ENCODE data around the gene AMH.

Gene AMH

GRCh38 chr19:2221250-2221831 is 27.8 kb upstream of the AMH start:
- no peak for DNase-seq (ENCODE audit: low read depth)

GRCh38 chr19:2221918-2222317 is 27.2 kb upstream of the AMH start:
- DNase-seq (ENCODE audit: low read depth): no peak

GRCh38 chr19:2223391-2223790 is 25.7 kb upstream of the AMH start:
- no peak for DNase-seq (ENCODE audit: low read depth)

- DNase-seq (ENCODE audit: low read depth): no peak
Observed at GRCh38 chr19:2223959-2224358, 25.2 kb upstream of the AMH start.

- no peak for DNase-seq (ENCODE audit: low read depth)
Observed at GRCh38 chr19:2224754-2225349, 24.3 kb upstream of the AMH start.

- DNase-seq (ENCODE audit: low read depth): no peak
Observed at GRCh38 chr19:2225415-2226050, 23.6 kb upstream of the AMH start.

GRCh38 chr19:2226051-2226839 is 22.9 kb upstream of the AMH start:
- no peak for DNase-seq (ENCODE audit: low read depth)

GRCh38 chr19:2226840-2227360 is 22.2 kb upstream of the AMH start:
- no peak for DNase-seq (ENCODE audit: low read depth)

- no peak for DNase-seq (ENCODE audit: low read depth)
Observed at GRCh38 chr19:2227415-2228156, 21.5 kb upstream of the AMH start.

- DNase-seq (ENCODE audit: low read depth): no peak
Observed at GRCh38 chr19:2228157-2229030, 20.7 kb upstream of the AMH start.

- no peak for DNase-seq (ENCODE audit: low read depth)
Observed at GRCh38 chr19:2229103-2230032, 19.8 kb upstream of the AMH start.

GRCh38 chr19:2230033-2230531 is 19.0 kb upstream of the AMH start:
- no peak for DNase-seq (ENCODE audit: low read depth)

- DNase-seq (ENCODE audit: low read depth): no peak
Observed at GRCh38 chr19:2230807-2231533, 18.2 kb upstream of the AMH start.

- no peak for DNase-seq (ENCODE audit: low read depth)
Observed at GRCh38 chr19:2231621-2232221, 17.4 kb upstream of the AMH start.

GRCh38 chr19:2232286-2233151 is 16.6 kb upstream of the AMH start:
- DNase-seq (ENCODE audit: low read depth): no peak

GRCh38 chr19:2233601-2234280 is 15.4 kb upstream of the AMH start:
- DNase-seq (ENCODE audit: low read depth): no peak

GRCh38 chr19:2234996-2235380 is 14.1 kb upstream of the AMH start:
- no peak for DNase-seq (ENCODE audit: low read depth)
